ENCODE measurements around the gene PCED1B.

Gene PCED1B

GRCh38 chr12:47231456-47231855, 152.0 kb downstream of the PCED1B start:
- DNase-seq (ENCODE audit: low read depth in 2 of 2), result no peak

GRCh38 chr12:47234576-47235141, 155.2 kb downstream of the PCED1B start:
- no peak for DNase-seq (ENCODE audit: low read depth in 2 of 2)

- no peak for DNase-seq (ENCODE audit: low read depth in 2 of 2)
Observed at GRCh38 chr12:47235258-47236040, 156.0 kb downstream of the PCED1B start.

DNA sequence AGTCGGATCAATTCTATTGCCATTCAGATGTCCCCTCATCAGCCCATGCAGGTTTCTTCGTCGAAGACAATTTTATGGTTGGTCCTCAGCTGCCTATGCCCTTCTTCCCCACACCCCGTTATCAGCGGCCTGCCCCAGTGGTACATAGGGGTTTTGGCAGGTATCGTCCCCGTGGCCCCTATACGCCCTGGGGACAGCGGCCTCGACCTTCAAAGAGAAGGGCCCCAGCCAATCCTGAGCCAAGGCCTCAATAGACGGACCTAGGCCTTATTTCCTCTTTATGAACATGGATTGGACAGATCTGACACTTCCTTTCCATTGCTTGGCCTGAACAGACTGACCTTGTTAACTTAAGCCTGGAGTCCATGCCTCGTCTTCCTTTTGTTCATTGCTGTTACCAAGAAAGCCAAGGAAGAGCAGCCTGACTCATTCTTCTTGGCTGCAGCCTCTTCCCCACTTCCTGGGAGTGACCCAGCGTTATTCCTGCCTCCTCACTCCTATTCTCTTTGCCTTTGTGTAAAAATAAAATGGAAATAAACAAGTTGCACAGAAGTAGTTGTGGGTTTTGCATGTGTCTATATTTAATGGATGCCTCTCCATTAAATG, 156.8 kb downstream of the PCED1B start:
- no peak for DNase-seq (ENCODE audit: low read depth in 2 of 2)

DNA sequence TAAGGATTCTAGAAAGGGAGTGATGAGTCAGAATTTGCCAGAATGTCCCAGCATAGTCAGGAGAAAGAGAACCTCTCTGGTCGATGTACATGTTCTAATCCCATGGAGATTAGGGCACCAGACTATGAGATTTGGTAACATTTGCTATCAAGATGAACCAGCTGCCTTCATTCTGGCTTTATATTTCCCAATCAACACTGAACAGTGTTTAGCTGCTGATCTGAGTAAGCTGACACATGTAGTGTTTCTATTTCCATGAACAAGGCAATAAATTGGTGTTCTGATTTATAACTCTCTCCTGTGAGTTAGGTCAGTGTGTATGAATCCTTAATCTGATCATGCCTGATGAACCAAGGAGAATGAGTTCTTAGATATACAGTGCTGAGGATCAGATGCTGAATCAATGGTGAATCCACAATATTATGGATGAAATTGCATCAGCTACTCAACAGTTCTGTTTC, 158.4 kb downstream of the PCED1B start:
- no peak for DNase-seq (ENCODE audit: low read depth in 2 of 2)

GRCh38 chr12:47238669-47239114, 159.3 kb downstream of the PCED1B start:
- DNase-seq (ENCODE audit: low read depth in 2 of 2), result no peak

- DNase-seq (ENCODE audit: low read depth in 2 of 2), result no peak
Observed at GRCh38 chr12:47242426-47242825, 163.0 kb downstream of the PCED1B start.

GRCh38 chr12:47244835-47245234, 165.4 kb downstream of the PCED1B start:
- DNase-seq (ENCODE audit: low read depth in 2 of 2), result no peak

- DNase-seq (ENCODE audit: low read depth in 2 of 2), result no peak
Observed at GRCh38 chr12:47245623-47246022, 166.2 kb downstream of the PCED1B start.

- DNase-seq (ENCODE audit: low read depth in 2 of 2), result no peak
Observed at GRCh38 chr12:47247418-47247817, 168.0 kb downstream of the PCED1B start.

- DNase-seq (ENCODE audit: low read depth in 2 of 2), result no peak
Observed at GRCh38 chr12:47249082-47249481, 169.7 kb downstream of the PCED1B start.

GRCh38 chr12:47249719-47250357, 170.4 kb downstream of the PCED1B start:
- DNase-seq (ENCODE audit: low read depth in 2 of 2), result no peak

- no peak for DNase-seq (ENCODE audit: low read depth in 2 of 2)
Observed at GRCh38 chr12:47251919-47252318, 172.5 kb downstream of the PCED1B start.

DNA sequence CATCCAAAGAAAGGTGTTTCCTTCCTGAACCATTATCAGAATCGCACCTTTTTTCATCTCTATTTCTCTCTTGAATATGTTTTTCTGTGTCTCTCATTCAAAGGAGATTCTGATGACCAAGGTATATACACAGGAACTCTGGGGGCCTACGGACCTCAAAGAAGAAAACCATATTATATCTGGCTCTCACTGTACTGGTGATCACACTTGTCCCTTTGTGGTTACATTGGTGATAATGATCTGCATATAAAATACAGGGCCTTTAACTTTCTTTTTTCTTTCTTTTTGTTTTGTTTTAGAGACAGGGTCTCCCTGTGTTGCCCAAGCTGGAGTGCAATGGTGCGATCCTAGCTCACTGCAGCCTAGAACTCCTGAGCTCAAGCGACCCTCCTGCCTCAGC, 185.5 kb downstream of the PCED1B start:
- DNase-seq (ENCODE audit: low read depth in 2 of 2), result no peak

GRCh38 chr12:47265391-47265790, 186.0 kb downstream of the PCED1B start:
- DNase-seq (ENCODE audit: low read depth in 2 of 2), result no peak

DNA sequence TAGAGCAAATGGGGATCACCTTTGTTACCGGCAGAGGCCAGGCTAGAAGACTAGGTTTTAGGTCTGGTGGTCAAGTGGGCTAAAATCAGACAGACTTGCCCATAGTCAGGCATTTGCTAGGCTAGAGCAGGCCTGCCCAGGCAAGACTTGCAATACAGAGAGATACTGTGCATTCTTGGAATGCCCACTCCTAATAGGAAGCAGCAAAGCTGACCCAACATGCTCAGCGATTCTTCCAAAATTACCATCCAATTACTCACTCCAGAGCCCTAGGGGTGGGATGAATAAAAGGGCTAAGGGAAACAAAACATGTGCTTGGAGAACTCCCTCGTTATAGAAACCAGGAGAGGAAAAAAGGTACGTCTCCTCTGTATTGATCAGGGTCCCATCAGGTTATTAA, 188.2 kb downstream of the PCED1B start:
- DNase-seq (ENCODE audit: low read depth in 2 of 2), result no peak

GRCh38 chr12:47268501-47269454, 189.4 kb downstream of the PCED1B start:
- DNase-seq (ENCODE audit: low read depth in 2 of 2), result no peak

- DNase-seq (ENCODE audit: low read depth in 2 of 2), result no peak
Observed at GRCh38 chr12:47269916-47270315, 190.5 kb downstream of the PCED1B start.

DNA sequence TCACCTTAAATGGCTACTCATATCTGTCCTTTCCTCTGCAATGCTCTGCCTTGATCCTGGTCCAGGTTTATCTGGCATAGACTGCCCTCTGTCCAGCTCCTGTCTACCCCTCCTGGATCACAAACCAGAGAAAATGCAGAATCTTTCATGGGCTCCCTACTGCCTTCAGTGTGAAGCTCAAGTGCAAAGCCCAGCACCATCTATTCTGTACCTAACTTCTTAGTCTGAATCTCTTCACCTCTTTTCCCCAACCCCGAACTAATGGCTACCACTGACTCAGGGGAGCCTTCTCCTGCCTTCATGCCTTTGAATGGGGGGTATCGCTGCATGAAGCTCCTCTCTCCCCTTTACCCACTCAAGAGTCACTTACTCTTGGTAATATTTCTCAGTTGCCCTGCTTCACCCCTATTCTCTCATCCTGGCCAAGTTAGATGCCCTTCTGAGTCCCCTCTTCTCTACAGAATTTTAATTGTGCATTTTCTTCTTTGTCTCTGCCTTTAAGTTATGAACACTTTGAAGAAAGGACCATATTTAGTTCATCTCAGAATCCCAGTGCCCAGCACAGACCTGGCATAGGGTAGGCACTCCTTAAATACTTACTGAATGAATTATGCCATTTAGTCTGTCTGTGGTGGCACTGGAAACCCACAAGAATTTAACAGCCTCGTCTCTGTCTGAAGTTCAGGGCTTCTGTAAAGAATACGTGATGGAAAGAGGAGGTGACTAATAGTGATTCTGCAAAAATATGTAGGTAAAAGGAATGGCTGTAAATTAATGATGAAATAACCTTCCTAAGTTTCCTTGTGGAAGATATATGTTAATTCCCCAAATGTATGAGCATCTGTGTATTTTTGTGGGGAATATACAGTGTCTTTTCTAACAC, 191.6 kb downstream of the PCED1B start:
- DNase-seq (ENCODE audit: low read depth in 2 of 2), result no peak

DNA sequence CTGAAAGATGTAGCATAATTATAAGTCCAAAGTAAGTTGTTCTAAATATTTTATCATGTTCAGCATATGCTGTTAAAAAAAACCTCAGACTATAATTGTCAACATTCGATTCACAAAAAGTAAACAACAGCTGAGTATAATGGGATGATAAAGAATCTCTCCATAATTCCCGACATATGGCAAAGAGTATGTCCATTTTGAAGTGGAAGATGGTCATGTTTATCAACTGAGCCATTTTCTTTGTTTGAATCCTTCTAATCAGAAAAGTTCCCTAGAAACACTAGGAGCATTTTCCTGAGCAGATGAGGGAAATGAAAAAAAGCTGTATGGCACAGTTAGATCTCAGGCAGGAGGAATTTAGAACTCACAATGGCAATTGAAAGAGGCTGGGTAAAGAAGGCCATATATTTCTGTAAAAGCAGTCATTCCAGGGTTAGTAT, 192.4 kb downstream of the PCED1B start:
- DNase-seq (ENCODE audit: low read depth in 2 of 2), result no peak

Measured in stimulated activated CD4-positive, alpha-beta T cell treated with anti-CD3 and anti-CD28 coated beads, Interleukin-4, amount 100 ng/mL, for 48 hours (primary cell).